Epithelial cell of proximal tubule (primary cell): Measurements from ENCODE around the gene NKAIN2. TPM values are rescaled to one million over a fixed set of nuclear protein-coding genes. Genes with fewer than 3 reads are reported as not detected.
"Not testable (repeated sequence)": the region's sequence is repeated elsewhere in the genome, so short reads cannot be mapped to it uniquely, and the experiment has no call there.

Source experiments
- DNase-seq: peaks from one replicate; pipeline ENCODE4 v3.0.0-alpha.2; 2011; ENCODE audit warnings: low read depth
- H3K4me3 ChIP-seq: 2 replicates; pipeline ENCODE4 v1.5.1; 2011; ENCODE audit warnings: low read depth, mild to moderate bottlenecking, low read length
- total RNA-seq: library from RNA; depleted of rRNA; stranded (reverse); fragments of >200 nt; gene quantifications from 2 replicates; pipeline ENCODE4 v1.2.3, GENCODE V29; 2015
- TF ChIP-seq, protein P1 (sequence below): conservative IDR thresholded peaks from 2 replicates; pipeline ENCODE4 v1.5.1; 2012; ENCODE audit warnings: low read depth, mild to moderate bottlenecking, low read length

The NKAIN2 gene
- total RNA-seq, 1 donor from 2014 or later: under 0.01 TPM

DNA sequence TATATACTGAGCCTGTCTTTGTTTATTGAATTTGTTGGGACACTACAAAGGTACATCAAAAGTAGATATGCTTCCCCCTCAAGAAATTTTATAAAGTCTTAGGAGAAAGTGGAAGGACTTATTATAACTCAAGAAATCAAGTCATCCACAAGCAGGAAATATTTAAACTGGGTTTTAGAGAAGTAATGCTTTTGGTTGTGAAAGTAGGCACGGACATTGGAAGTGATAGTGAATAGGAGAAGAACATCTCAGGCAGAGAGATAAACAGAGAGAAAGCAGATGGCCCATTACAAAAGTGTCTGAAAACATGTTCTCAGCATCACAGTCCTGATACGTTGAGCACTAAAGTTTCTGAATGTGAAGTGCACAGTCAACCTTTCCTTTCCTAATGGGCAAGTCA lies 742.9 kb downstream of the NKAIN2 start:
- TF ChIP-seq, protein P1, sequence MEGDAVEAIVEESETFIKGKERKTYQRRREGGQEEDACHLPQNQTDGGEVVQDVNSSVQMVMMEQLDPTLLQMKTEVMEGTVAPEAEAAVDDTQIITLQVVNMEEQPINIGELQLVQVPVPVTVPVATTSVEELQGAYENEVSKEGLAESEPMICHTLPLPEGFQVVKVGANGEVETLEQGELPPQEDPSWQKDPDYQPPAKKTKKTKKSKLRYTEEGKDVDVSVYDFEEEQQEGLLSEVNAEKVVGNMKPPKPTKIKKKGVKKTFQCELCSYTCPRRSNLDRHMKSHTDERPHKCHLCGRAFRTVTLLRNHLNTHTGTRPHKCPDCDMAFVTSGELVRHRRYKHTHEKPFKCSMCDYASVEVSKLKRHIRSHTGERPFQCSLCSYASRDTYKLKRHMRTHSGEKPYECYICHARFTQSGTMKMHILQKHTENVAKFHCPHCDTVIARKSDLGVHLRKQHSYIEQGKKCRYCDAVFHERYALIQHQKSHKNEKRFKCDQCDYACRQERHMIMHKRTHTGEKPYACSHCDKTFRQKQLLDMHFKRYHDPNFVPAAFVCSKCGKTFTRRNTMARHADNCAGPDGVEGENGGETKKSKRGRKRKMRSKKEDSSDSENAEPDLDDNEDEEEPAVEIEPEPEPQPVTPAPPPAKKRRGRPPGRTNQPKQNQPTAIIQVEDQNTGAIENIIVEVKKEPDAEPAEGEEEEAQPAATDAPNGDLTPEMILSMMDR: no peak
- no peak overlapping the region for H3K4me3 ChIP-seq
- DNase-seq: no peak

DNA sequence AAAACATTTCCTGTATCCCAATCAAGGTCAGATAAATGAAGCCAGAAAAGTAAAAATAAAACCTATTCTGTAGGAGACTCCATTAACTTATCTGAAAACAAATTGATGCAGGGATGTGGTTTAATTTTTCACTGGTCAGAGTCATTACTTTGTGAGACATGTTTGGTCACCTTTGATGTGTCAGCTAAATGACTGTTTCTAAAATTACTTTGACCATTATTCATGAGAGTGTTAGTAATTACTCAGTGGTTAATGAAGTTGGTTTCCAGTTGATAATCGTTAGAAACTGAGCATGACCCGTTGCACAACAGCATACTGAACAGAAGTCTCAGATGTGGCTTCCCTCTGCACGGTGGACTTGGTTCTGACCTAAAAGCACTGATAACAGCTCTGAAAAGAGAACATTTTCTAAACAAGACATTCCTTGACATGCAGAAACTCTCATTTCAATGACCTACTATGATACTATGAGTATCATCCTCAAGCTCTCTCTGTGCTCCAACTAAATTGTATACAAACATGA lies 748.1 kb downstream of the NKAIN2 start:
- no peak overlapping the region for H3K4me3 ChIP-seq
- DNase-seq: no peak
- TF ChIP-seq, protein P1: no peak

DNA sequence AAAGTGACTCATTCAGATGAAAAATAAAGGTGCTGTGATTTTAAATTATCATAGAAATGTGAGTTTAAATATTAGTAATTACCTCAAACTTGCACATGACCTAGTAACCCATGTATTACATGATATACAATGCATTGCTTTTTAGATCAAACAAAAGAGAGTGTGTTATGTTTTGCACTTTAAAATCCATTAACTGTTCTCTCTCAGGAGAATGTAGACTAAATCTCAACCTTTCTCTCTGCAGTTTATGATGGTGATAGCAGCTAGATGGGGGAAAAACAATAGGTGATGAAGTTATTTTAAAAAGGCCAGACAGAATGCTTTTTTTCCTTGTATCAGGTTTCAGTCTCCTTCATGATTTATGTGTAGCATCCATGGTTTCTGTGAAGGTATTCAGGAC lies 754.2 kb downstream of the NKAIN2 start:
- TF ChIP-seq, protein P1: no peak
- H3K4me3 ChIP-seq: no peak overlapping the region
- no peak for DNase-seq

DNA sequence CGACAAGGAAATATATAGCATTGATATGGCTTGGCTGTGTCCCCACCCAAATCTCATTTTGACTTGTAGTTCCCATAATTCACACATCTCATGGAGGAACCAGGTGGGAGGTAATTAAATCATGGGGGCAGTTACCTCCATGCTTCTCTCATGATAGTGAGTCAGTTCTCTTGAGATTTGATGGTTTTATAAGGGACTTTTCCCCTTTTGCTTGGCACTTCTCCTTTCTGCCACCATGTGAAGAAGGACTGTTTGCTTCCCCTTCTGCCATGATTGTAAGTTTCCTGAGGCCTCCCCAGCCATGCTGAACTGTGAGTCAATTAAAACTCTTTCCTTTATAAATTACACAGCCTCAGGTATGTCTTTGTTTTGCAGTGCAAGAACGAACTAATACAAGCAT lies 756.4 kb downstream of the NKAIN2 start:
- not testable (repeated sequence) for DNase-seq, H3K4me3 ChIP-seq

DNA sequence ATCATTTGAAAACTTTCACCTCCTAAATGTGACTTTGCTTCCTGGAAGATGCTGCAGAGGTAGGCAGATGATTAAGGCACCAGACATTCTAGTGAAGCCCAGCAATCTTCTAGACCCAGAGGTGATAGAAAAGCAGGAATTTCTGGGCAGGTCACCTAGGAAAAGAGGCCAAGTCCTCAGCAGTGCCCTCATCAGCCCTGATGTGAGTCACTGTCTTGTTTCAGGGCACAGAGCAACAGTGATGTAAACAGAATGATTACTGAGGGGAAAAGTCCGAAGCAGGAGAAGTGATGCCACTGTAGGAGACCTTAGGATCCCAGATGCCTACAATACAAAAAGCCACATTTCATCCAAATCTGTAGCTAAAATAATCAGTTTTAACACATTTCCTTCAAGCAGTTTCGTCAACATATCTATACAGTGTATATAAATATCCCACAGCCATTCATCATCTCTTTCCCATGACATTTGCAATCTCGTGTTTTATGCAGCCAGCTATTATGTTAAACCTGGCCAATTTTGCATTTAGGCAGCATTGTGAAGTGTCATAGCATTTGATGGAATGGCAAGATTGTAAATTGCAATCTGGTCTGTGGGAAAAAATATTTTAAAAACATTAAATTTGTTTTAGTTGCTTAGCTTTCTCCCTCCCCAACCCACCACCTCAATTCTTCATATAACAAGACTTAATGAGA lies 757.4 kb downstream of the NKAIN2 start:
- TF ChIP-seq, protein P1: no peak
- H3K4me3 ChIP-seq: no peak overlapping the region
- DNase-seq: no peak

DNA sequence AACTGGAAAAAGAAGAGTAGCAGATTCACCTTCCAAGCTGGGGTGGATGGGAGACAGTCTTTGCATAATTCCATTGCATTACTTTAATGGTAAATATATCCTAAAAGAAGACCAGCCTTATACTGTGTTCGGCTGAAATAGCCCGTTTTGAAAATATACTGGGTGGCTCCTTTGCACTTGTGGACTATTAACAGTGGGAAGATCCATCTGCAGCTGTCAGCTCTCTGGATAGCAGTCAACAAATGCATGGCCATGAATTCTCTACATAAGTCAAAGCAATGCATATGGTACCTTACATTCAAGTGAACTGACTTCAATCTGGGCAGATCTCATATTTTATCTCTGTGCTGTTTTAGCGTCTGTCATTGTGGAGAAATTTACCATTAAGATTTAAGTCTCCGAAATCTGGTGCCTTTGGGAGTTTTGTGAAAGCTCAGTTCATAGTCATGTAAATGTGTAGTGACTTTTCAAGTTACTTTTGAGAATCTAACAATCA lies 758.0 kb downstream of the NKAIN2 start:
- no peak for DNase-seq
- TF ChIP-seq, protein P1: no peak
- no peak overlapping the region for H3K4me3 ChIP-seq

DNA sequence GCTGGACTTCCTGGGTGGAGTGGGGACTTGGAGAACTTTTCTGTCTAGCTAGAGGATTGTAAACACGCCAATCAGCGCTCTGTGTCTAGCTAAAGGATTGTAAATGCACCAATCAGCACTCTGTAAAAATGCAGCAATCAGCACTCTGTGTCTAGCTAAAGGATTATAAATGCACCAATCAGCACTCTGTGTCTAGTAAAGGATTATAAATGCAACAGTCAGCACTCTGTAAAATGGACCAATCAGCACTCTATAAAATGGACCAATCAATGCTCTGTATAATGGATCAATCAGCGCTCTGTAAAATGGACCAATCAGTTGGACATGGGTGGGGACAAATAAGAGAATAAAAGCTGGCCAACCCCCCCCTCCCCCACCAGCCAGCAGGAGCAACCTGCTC lies 760.5 kb downstream of the NKAIN2 start:
- DNase-seq: not testable (repeated sequence)

DNA sequence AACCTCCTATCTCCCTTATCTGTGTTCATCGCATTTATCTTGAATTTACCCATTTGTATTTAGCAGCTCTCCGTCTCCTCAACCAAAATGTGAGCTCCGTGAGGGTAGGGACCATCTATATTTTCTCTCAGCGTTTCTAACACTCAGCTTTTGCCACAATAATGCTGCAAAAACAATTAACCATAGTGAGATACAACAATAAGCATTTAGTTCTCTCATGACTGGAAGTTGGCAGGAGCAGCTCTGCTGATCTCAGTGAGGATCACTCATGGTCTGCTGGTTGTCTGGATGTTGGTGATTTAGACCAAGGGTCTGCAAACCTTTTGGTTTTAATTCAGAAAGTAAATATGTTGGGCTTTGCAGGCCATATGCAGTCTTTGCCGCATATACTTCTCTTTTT lies 763.7 kb downstream of the NKAIN2 start:
- DNase-seq: no peak
- TF ChIP-seq, protein P1: no peak

More for the DNA sequence above, 760.5 kb downstream of the NKAIN2 start:
- H3K4me3 ChIP-seq: not testable (repeated sequence)

More for the DNA sequence above, 763.7 kb downstream of the NKAIN2 start:
- H3K4me3 ChIP-seq: no peak overlapping the region
